ENCODE measurements around the gene UBL5.

DNA sequence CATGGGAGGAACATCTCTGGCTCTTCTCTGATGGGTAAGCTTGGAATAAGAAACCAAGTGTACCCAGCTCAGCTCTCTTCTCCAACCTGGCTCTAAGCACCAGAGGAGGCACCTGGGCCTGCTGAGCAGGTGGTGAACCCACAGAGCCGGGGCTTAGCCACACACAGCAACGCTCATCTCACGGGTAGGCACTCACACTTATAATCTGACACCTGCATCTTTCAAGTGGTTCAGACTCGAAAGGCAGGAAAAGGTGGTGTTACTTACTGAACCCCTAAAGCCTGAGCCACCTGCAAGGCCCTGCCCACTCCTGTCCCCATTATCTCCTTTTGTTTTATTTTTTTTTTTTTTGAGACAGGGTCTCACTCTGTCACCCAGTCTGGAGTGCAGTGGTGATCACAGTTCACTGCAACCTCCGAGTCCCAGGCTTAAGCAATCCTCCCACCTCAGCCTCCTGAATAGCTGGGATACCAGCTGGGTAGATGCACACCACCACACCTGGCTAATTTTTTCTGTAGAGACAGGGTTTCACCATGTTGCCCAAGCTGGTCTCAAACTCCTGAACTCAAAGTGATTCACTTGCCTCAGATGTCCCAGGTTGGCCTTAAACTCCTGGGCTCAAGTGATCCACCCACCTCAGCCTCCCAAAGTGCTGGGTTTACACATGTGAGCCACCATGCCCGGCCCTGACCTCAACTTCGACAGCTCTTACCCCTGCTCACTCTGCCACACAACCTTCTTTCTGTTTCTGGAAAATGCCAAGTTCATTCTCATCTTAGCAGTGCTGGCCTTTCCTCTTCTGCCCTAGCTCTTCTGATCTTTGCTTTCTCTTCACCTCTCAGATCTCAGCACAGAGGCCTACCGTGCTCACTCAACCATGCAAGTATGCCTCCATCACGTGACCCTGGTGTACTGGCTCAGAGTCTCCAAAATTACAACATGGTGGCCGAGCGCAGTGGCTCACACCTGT, 18.6 kb upstream of the UBL5 start:
- TF ChIP-seq, protein P1, sequence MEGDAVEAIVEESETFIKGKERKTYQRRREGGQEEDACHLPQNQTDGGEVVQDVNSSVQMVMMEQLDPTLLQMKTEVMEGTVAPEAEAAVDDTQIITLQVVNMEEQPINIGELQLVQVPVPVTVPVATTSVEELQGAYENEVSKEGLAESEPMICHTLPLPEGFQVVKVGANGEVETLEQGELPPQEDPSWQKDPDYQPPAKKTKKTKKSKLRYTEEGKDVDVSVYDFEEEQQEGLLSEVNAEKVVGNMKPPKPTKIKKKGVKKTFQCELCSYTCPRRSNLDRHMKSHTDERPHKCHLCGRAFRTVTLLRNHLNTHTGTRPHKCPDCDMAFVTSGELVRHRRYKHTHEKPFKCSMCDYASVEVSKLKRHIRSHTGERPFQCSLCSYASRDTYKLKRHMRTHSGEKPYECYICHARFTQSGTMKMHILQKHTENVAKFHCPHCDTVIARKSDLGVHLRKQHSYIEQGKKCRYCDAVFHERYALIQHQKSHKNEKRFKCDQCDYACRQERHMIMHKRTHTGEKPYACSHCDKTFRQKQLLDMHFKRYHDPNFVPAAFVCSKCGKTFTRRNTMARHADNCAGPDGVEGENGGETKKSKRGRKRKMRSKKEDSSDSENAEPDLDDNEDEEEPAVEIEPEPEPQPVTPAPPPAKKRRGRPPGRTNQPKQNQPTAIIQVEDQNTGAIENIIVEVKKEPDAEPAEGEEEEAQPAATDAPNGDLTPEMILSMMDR (IDR thresholded peaks at IDR 0.05; ENCODE audit: low read length), result no peak
- TF ChIP-seq EZH2 (IDR thresholded peaks at IDR 0.05; ENCODE audit: borderline replicate concordance, low read length), result no peak
